Kidney (tissue), 14 donors: ENCODE results near the gene KRT10. TPM values are rescaled to one million over a fixed set of nuclear protein-coding genes. Genes with fewer than 3 reads are reported as not detected.

Experiments
- DNase-seq, 5 donors: peaks; one replicate each; pipeline ENCODE4 v3.0.0-alpha.2; 2013 to 2020
- FAIRE-seq: peaks from 2 replicates; lab custom pipeline; 2012; peaks lifted over from hg19 to GRCh38; lab: Jason Lieb, UNC
- H3K27ac ChIP-seq, 2 donors: one replicate each; pipeline ENCODE4 v1.7.0; 2013; ENCODE audit warnings: low read depth in 2 of 2, low read length in 2 of 2, inconsistent platforms in 1 of 2
- H3K27me3 ChIP-seq: one replicate; pipeline ENCODE4 v1.7.1; 2013; ENCODE audit warnings: low read length, inconsistent platforms; ENCODE audit not compliant: control insufficient read depth, insufficient read depth
- H3K36me3 ChIP-seq, 3 donors: one replicate each; pipeline versions ENCODE4 v1.7.0 to v1.7.1; 2013; ENCODE audit warnings: low read length in 3 of 3, control low read depth in 1 of 3, inconsistent platforms in 1 of 3; ENCODE audit not compliant: insufficient read depth in 3 of 3, control insufficient read depth in 2 of 3
- H3K4me1 ChIP-seq, 3 donors: one replicate each; pipeline versions ENCODE4 v1.7.0 to v1.7.1; 2013; ENCODE audit warnings: low read length in 3 of 3, inconsistent platforms in 1 of 3, low read depth in 1 of 3; ENCODE audit not compliant: control insufficient read depth in 2 of 3, insufficient read depth in 2 of 3
- H3K4me3 ChIP-seq, 3 donors: one replicate each; pipeline versions ENCODE4 v1.7.0 to v1.8.1; 2013; ENCODE audit warnings: low read length in 3 of 3, control low read depth in 1 of 3, inconsistent platforms in 1 of 3
- H3K9ac ChIP-seq, 3 donors: one replicate each; pipeline versions ENCODE4 v1.7.0 to v1.7.1; 2013; ENCODE audit warnings: low read length in 3 of 3, control low read depth in 1 of 3, inconsistent platforms in 1 of 3
- H3K9me3 ChIP-seq, 3 donors: one replicate each; pipeline versions ENCODE4 v1.7.0 to v1.7.1; 2013; ENCODE audit warnings: low read length in 3 of 3, control low read depth in 1 of 3, inconsistent platforms in 1 of 3; ENCODE audit not compliant: control insufficient read depth in 2 of 3, insufficient read depth in 1 of 3
- CTCF ChIP-seq: IDR thresholded peaks from 3 replicates; pipeline ENCODE4 v1.5.1; 2012; ENCODE audit warnings: mild to moderate bottlenecking, moderate library complexity, borderline replicate concordance; ENCODE audit not compliant: insufficient read depth; ENCODE audit errors: extremely low read depth
- intact Hi-C: fragments of 100-400 bp; cut with DNase I; formaldehyde crosslinking; loops from one replicate; pipeline ENCODE4 v1.11.1; 2022
- polyA plus RNA-seq: library from polyadenylated mRNA; stranded (reverse); fragments of 350-450 nt; fragmentation: Illumina TruSeq; extraction: RNeasy Lipid Tissue Mini Kit (QIAGEN cat#74804); gene quantifications from one replicate; pipeline ENCODE4 v1.2.3, GENCODE V29; 2014; ENCODE audit warnings: low read depth, low replicate concordance; ENCODE audit not compliant: insufficient read depth
- total RNA-seq: library from RNA; stranded (reverse); fragmentation: NEBNext Ultra II Directional; extraction: Animal tissue kit (Norgen Biotek cat#: 25700); gene quantifications from one replicate; pipeline ENCODE4 v1.2.1, GENCODE V29; 2021
- donor health status: control.
- donor health status: control.
- donor health status: control.
- donor health status: control.
- donor health status: control.
- donor health status: DM: yes; HTN: yes; CAD: no.
- donor health status: Normal renal cell carcinoma (clear cell type).

Gene KRT10
- total and polyA plus RNA-seq, 2 donors from 2014 or later = 47.9 to 50.9 TPM

- no peak for FAIRE-seq
- H3K4me1 ChIP-seq = no peaks in the 10 kb centered on the region
- H3K36me3 ChIP-seq = peaks cover 2 to 6% (median 6%) of the 10 kb centered on the region in 3 donors
- H3K27me3 ChIP-seq = no peaks in the 10 kb centered on the region
- H3K9me3 ChIP-seq = no peaks in the 10 kb centered on the region
- TF ChIP-seq CTCF = no peak
- H3K27ac ChIP-seq = no peak overlapping the region
- intact Hi-C loops = no loop called here
- no peak overlapping the region for H3K4me3 ChIP-seq
- no peak for DNase-seq
- no peak overlapping the region for H3K9ac ChIP-seq
These were observed 11.5 kb upstream of the KRT10 start for GRCh38 chr17:40833882-40834281.

- Histone ChIP-seq H3K4me1 (no peaks in the 10 kb centered on the region), H3K9me3 (no peaks in the 10 kb centered on the region), H3K9ac (no peak overlapping the region), H3K27ac (no peak overlapping the region), H3K27me3 (no peaks in the 10 kb centered on the region), H3K36me3 (peaks cover 2 to 6% (median 6%) of the 10 kb centered on the region in 3 donors), H3K4me3 (no peak overlapping the region)
- intact Hi-C loops = no loop called here
- DNase-seq (no peak), FAIRE-seq (no peak)
- no peak for TF ChIP-seq CTCF
These were observed 10.4 kb upstream of the KRT10 start for GRCh38 chr17:40832840-40833239.

- H3K9me3 ChIP-seq = no peaks in the 10 kb centered on the region
- no peaks in the 10 kb centered on the region for H3K4me1 ChIP-seq
- no peaks in the 10 kb centered on the region for H3K27me3 ChIP-seq
- no peak overlapping the region for H3K27ac ChIP-seq
- FAIRE-seq (no peak), DNase-seq (no peak)
- H3K4me3 ChIP-seq = no peak overlapping the region
- peaks cover 0 to 6% (median 4%) of the 10 kb centered on the region in 3 donors for H3K36me3 ChIP-seq
- H3K9ac ChIP-seq = no peak overlapping the region
- no peak for TF ChIP-seq CTCF
- intact Hi-C loops = no loop called here
These were observed 7.8 kb upstream of the KRT10 start for GRCh38 chr17:40830085-40830776.
